Endothelial cell of umbilical vein (primary cell): Measurements from ENCODE around the gene SYNE1. TPM values are rescaled to one million over a fixed set of nuclear protein-coding genes. Genes with fewer than 3 reads are reported as not detected.

Experiments
- BruUV-seq: library from RNA; stranded (reverse); fragments of 400-500 nt; replicated peaks from 2 replicates; lab custom pipeline; 2021; lab: Mats Ljungman, UMichigan
- CTCF ChIA-PET: fragments of 300-600, 350-600 bp; sonication (Branson Sonifier 250); formaldehyde crosslinking; loops from one replicate; lab custom pipeline; 2021; ENCODE audit warnings: antibody characterized with exemption, inconsistent platforms; lab: Charles Lee
- POLR2A ChIA-PET: fragments of 300-600, 350-600 bp; sonication (Branson Sonifier 250); formaldehyde crosslinking; loops from one replicate; lab custom pipeline; 2021; ENCODE audit warnings: antibody characterized with exemption, inconsistent platforms; lab: Charles Lee
- DNase-seq: peaks from one replicate; pipeline ENCODE4 v3.0.0-alpha.2; 2011; ENCODE audit warnings: low read depth, low spot score
- FAIRE-seq: peaks from 2 replicates; lab custom pipeline; 2011; peaks lifted over from hg19 to GRCh38; lab: Jason Lieb, UNC
- H2AFZ ChIP-seq: 2 replicates; pipeline ENCODE4 v1.6.0; 2012; ENCODE audit warnings: low read depth, low read length, control low read depth, inconsistent platforms
- H3K27ac ChIP-seq: 2 replicates; pipeline ENCODE4 v1.5.1; 2011; ENCODE audit warnings: low read depth, mild to moderate bottlenecking, control low read depth, low read length, moderate library complexity; ENCODE audit not compliant: insufficient read depth
- H3K27me3 ChIP-seq, 2 experiments: 2 replicates each; pipeline versions ENCODE4 v1.6.0 to v1.6.1; 2011; ENCODE audit warnings: low read length in 2 of 2, mixed read lengths in 1 of 2; ENCODE audit not compliant: control insufficient read depth in 2 of 2, insufficient read depth in 2 of 2
- H3K36me3 ChIP-seq, 2 experiments: 2 replicates in 1 of 2; 3 replicates in 1 of 2; pipeline ENCODE4 v1.5.1; 2011; ENCODE audit warnings: low read length in 2 of 2, mild to moderate bottlenecking in 1 of 2, moderate library complexity in 1 of 2; ENCODE audit not compliant: control insufficient read depth in 2 of 2, insufficient read depth in 2 of 2; ENCODE audit errors: extremely low read depth in 1 of 2
- H3K4me1 ChIP-seq: 3 replicates; pipeline ENCODE4 v1.5.1; 2011; ENCODE audit warnings: mild to moderate bottlenecking, low read length; ENCODE audit not compliant: control insufficient read depth, insufficient read depth; ENCODE audit errors: extremely low read depth
- H3K4me2 ChIP-seq: 2 replicates; pipeline ENCODE4 v1.6.1; 2011; ENCODE audit warnings: low read length, control low read depth, mixed read lengths; ENCODE audit not compliant: insufficient read depth
- H3K4me3 ChIP-seq, 3 experiments: fragments of 200-600 bp in 1 of 3; sonication (generic), shearing (Covaris generic) in 1 of 3; replicated peaks in 1 of 3; 2 replicates each; pipeline ENCODE4 v1.5.1; 2011 to 2016; ENCODE audit warnings: control low read depth in 3 of 3, low read length in 3 of 3, mild to moderate bottlenecking in 2 of 3, inconsistent platforms in 1 of 3, low read depth in 1 of 3, moderate library complexity in 1 of 3; ENCODE audit not compliant: insufficient read depth in 1 of 3
- H3K79me2 ChIP-seq: 2 replicates; pipeline ENCODE4 v1.6.0; 2012; ENCODE audit warnings: low read length, inconsistent platforms; ENCODE audit not compliant: control insufficient read depth, insufficient read depth
- H3K9ac ChIP-seq: replicated peaks from 2 replicates; pipeline ENCODE3; 2011; ENCODE audit warnings: low read length, control low read depth; ENCODE audit not compliant: insufficient read depth; ENCODE audit errors: extremely low read depth
- H3K9me1 ChIP-seq: replicated peaks from 3 replicates; pipeline ENCODE4 v1.6.0; 2011; ENCODE audit warnings: mild to moderate bottlenecking, low read length; ENCODE audit not compliant: control insufficient read depth, insufficient read depth; ENCODE audit errors: extremely low read depth
- H3K9me3 ChIP-seq: replicated peaks from 2 replicates; pipeline ENCODE4 v1.5.1; 2012; ENCODE audit warnings: low read length, inconsistent platforms; ENCODE audit not compliant: control insufficient read depth, insufficient read depth
- H4K20me1 ChIP-seq: replicated peaks from 2 replicates; pipeline ENCODE3; 2011; ENCODE audit warnings: mild to moderate bottlenecking, low read length; ENCODE audit not compliant: control insufficient read depth, insufficient read depth; ENCODE audit errors: extremely low read depth
- EZH2 ChIP-seq: IDR thresholded peaks from 2 replicates; pipeline ENCODE4 v1.6.1; 2012; ENCODE audit warnings: borderline replicate concordance, low read depth, mild to moderate bottlenecking, moderate library complexity, low read length, inconsistent platforms; ENCODE audit not compliant: severe bottlenecking
- FOS ChIP-seq: IDR thresholded peaks from 2 replicates; pipeline ENCODE4 v1.6.1; 2011; ENCODE audit warnings: mild to moderate bottlenecking, low read length, moderate library complexity, borderline replicate concordance; ENCODE audit not compliant: insufficient read depth
- GATA2 ChIP-seq: IDR thresholded peaks from 2 replicates; pipeline ENCODE4 v1.7.0; 2011; ENCODE audit warnings: low read depth, mild to moderate bottlenecking, moderate library complexity, mixed read lengths, low read length; ENCODE audit not compliant: insufficient read length, insufficient read depth
- JUN ChIP-seq: IDR thresholded peaks from 2 replicates; pipeline ENCODE4 v1.6.1; 2011; ENCODE audit warnings: borderline replicate concordance, low read depth; ENCODE audit not compliant: insufficient read length, insufficient read depth
- MYC ChIP-seq: IDR thresholded peaks from one replicate; pipeline ENCODE4 v1.6.1; 2011; ENCODE audit warnings: mild to moderate bottlenecking, low read depth, low read length
- POLR2A ChIP-seq: IDR thresholded peaks from 2 replicates; pipeline ENCODE4 v1.6.1; 2012; ENCODE audit warnings: low read depth, mild to moderate bottlenecking, control low read depth, low read length
- POLR2AphosphoS5 ChIP-seq: IDR thresholded peaks from 2 replicates; pipeline ENCODE4 v1.6.1; 2012; ENCODE audit warnings: low read depth, mild to moderate bottlenecking, control low read depth, low read length, moderate library complexity; ENCODE audit not compliant: insufficient read depth
- dilution Hi-C: fragments of 300-500 bp; cut with MboI; formaldehyde crosslinking; loops from one replicate; pipeline ENCODE4 v1.15.0; 2019; ENCODE audit warnings: low sequenced_read_pairs; ENCODE audit not compliant: extremely low pct_ligation_motif_present
- intact Hi-C: fragments of 100-400 bp; cut with micrococcal nuclease; formaldehyde crosslinking; loops from one replicate; pipeline ENCODE4 v1.10.0; 2022
- polyA plus RNA-seq, 4 experiments: library from polyadenylated mRNA; depleted of rRNA in 3 of 4; stranded (reverse) in 3 of 4; unstranded in 1 of 4; fragments of >200 nt; gene quantifications; 2 replicates each; pipeline versions ENCODE4 v1.2.1 to v1.2.3, GENCODE V29; 2011 to 2012; ENCODE audit warnings: missing spikeins in 1 of 4
- total RNA-seq: library from RNA; stranded (reverse); gene quantifications from 2 replicates; pipeline ENCODE4 v1.2.3, GENCODE V29; 2021
- TF ChIP-seq, protein P1 (sequence below): IDR thresholded peaks from 2 replicates; pipeline ENCODE4 v1.6.1; 2011; ENCODE audit not compliant: insufficient read depth, insufficient read length
- TF ChIP-seq, protein P2 (sequence below), 2 donors: IDR thresholded peaks; 1 replicate in 1 of 2; 2 replicates in 1 of 2; pipeline ENCODE4 v1.5.1; 2011; ENCODE audit warnings: low read length in 2 of 2, mild to moderate bottlenecking in 2 of 2, moderate library complexity in 2 of 2, control low read depth in 1 of 2, inconsistent platforms in 1 of 2, low read depth in 1 of 2; ENCODE audit not compliant: insufficient read depth in 1 of 2; ENCODE audit errors: extremely low read depth in 1 of 2

Gene SYNE1
- total and polyA plus RNA-seq, 2 donors (not counting 3 experiments of a cell fraction or from before 2014, with no cell fraction given) = 26.5 to 52.3 TPM

DNA sequence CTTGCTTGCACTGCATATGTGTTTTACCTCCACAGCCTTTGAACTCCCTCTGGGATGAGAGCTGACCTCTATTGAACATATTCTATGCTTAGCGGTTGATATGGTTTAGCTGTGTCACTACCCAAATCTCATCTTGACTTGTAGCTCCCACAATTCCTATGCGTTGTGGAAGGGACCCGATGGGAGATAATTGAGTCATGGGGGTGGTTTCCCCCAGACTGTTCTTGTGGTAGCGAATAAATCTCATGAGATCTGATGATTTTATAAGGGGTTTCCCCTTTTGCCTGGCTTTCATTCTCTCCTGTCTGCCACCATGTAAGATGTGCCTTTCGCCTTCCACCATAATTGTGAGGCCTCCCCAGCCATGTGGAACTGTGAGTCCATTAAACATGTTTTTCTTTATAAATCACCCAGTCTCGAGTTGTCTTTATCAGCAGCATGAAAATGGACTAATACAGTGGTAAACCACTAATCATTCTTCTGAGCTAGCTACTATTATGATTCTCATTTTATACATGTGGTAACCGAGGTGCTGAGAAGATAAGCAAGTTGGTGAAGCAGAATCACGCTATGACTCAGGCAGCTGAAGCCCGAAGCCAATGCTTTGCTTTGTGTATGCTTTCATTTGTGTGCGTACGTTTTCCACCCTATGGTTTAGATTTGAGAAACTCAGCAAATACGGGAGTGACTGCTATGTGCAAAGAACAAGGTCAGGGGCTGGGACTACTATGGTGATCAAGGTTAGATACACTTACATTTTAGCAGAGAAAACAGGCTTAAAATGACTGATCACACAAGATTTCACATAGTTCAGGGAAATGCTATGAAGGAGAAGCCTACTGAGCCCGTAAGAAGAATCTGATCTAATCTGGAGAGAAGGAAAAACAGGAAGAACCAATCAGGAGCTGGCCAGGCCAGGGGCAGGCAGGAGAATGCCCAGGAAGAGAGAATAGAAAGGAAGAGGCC lies 466.2 kb downstream of the SYNE1 start:
- no peaks in the 10 kb centered on the region for H4K20me1 ChIP-seq
- no TSS peak for BruUV-seq
- dilution Hi-C loops (no loop called here), intact Hi-C loops (no loop called here)
- no peaks in the 10 kb centered on the region for H3K79me2 ChIP-seq
- no peaks in the 10 kb centered on the region for H3K36me3 ChIP-seq
- POLR2A ChIA-PET = no interaction called here
- FAIRE-seq (no peak), DNase-seq (no peak)
- H3K9ac ChIP-seq = no peak overlapping the region
- H3K9me1 ChIP-seq = no peaks in the 10 kb centered on the region
- H2AFZ ChIP-seq = no peak overlapping the region
- no peaks in the 10 kb centered on the region for H3K27me3 ChIP-seq
- TF ChIP-seq POLR2A (no peak), POLR2AphosphoS5 (no peak), EZH2 (no peak), FOS (no peak), GATA2 (no peak), JUN (no peak), MYC (no peak)
- TF ChIP-seq, protein P1, sequence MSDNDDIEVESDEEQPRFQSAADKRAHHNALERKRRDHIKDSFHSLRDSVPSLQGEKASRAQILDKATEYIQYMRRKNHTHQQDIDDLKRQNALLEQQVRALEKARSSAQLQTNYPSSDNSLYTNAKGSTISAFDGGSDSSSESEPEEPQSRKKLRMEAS = no peak
- TF ChIP-seq, protein P2, sequence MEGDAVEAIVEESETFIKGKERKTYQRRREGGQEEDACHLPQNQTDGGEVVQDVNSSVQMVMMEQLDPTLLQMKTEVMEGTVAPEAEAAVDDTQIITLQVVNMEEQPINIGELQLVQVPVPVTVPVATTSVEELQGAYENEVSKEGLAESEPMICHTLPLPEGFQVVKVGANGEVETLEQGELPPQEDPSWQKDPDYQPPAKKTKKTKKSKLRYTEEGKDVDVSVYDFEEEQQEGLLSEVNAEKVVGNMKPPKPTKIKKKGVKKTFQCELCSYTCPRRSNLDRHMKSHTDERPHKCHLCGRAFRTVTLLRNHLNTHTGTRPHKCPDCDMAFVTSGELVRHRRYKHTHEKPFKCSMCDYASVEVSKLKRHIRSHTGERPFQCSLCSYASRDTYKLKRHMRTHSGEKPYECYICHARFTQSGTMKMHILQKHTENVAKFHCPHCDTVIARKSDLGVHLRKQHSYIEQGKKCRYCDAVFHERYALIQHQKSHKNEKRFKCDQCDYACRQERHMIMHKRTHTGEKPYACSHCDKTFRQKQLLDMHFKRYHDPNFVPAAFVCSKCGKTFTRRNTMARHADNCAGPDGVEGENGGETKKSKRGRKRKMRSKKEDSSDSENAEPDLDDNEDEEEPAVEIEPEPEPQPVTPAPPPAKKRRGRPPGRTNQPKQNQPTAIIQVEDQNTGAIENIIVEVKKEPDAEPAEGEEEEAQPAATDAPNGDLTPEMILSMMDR (IDR thresholded peaks at IDR 0.05; ENCODE audit: extremely low read depth in 1 of 2, insufficient read depth in 1 of 2, low read depth in 1 of 2, low read length in 2 of 2) = no peak
- H3K27ac ChIP-seq = no peak overlapping the region
- H3K4me1 ChIP-seq = no peaks in the 10 kb centered on the region
- H3K9me3 ChIP-seq = no peaks in the 10 kb centered on the region
- CTCF ChIA-PET = interaction anchor here (0.8 kb wide), 1 partner anchor 13 kb away, joined by 3 read pairs; no protein-coding TSS in a partner anchor
- no peak overlapping the region for H3K4me3 ChIP-seq
- H3K4me2 ChIP-seq = no peak overlapping the region
